ENCODE data around the gene NEUROG2.

DNA sequence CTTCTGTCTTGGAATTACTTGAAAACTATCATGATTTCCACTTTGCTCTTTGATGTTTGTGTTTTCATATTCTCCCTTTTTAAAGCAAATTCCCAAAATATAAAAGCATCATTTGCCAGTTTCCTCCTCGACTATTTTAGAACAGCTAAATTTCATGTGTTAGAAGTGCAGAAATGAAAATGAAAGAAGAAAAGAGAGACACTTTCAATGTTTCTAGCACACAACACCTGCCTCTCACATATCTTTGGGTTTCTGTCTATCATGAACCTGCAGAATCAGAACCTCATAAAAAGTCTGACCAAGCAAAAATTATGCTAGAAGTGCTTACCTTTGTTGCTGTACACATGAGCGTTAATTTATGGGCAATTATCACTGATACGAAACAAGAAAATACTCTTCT is 1.9 kb upstream of the NEUROG2 start:
- TF ChIP-seq ZNF565 (CRISPR knock-in tag; conservative IDR thresholded peaks at IDR 0.05; ENCODE audit: low read depth) (no peak), SNAI2 (CRISPR knock-in tag; IDR thresholded peaks at IDR 0.05) (no peak), ISL1 (CRISPR knock-in tag; IDR thresholded peaks at IDR 0.05) (no peak), ZNF70 (CRISPR knock-in tag; IDR thresholded peaks at IDR 0.05) (no peak)
- TF ChIP-seq, protein P1, sequence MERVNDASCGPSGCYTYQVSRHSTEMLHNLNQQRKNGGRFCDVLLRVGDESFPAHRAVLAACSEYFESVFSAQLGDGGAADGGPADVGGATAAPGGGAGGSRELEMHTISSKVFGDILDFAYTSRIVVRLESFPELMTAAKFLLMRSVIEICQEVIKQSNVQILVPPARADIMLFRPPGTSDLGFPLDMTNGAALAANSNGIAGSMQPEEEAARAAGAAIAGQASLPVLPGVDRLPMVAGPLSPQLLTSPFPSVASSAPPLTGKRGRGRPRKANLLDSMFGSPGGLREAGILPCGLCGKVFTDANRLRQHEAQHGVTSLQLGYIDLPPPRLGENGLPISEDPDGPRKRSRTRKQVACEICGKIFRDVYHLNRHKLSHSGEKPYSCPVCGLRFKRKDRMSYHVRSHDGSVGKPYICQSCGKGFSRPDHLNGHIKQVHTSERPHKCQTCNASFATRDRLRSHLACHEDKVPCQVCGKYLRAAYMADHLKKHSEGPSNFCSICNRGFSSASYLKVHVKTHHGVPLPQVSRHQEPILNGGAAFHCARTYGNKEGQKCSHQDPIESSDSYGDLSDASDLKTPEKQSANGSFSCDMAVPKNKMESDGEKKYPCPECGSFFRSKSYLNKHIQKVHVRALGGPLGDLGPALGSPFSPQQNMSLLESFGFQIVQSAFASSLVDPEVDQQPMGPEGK (CRISPR knock-in tag; IDR thresholded peaks at IDR 0.05; ENCODE audit: borderline replicate concordance), result no peak

Data from SK-N-SH treated with all-trans-retinoic acid at 6 μM for 48 hours (cell line).